Measurements from ENCODE around the gene SHFL.

SHFL gene

DNA sequence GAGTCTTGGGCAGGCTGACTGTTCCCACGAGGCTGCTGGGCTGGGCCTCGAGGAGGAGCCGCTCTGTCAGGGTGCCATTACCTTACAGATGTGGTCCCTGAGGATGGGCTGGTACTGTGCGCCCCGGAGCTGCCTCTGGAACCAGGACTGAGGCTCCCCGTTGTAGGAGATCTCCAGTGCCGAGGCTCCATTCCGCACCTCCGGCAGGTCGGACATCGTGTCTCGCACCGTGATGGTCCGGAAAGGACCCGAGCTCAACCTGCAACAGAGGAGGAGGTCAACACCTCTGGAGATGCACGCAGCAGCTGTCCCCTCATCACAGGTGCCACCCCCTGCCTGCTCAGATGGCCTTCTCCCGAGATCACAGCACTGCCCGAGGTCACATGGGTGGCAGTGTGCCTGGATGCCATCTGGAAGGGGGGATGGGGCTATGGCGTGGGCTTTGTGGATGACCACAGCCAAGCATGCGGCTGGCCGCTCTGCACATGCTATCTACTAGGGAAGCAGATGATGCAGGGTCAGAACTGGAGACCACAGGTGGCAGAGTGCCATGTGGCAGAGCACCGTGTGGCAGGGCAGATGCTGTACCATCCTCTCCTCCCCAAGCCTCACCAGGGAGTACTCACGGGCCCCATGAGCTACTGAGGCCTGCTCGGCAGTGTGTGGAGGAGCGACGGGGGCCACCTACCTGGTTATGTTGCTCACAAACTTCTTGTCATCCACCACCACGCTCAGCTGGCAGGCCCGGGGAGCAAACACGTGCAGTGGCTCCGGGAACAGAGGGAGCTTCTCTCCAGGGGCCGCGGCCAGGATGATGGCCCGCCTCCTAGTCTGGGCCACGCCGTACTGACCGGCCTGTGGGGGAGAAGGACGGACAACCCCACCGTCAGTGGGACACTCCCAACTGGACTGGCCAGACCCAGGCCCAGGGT, 51.9 kb downstream of the SHFL start:
- CTCF ChIA-PET, result interaction anchor here (0.6 kb wide), 1 partner anchor 40 kb away, joined by 3 read pairs; no protein-coding TSS in a partner anchor
- no peak overlapping the region for H3K27ac ChIP-seq (ENCODE audit: extremely low read depth, low read depth, low read length)
- H3K9me3 ChIP-seq (ENCODE audit: control insufficient read depth, insufficient read depth, low read depth, low read length), result no peaks in the 10 kb centered on the region
- no peak overlapping the region for H3K4me3 ChIP-seq (ENCODE audit: low read depth, low read length)
- TF ChIP-seq, protein P1, sequence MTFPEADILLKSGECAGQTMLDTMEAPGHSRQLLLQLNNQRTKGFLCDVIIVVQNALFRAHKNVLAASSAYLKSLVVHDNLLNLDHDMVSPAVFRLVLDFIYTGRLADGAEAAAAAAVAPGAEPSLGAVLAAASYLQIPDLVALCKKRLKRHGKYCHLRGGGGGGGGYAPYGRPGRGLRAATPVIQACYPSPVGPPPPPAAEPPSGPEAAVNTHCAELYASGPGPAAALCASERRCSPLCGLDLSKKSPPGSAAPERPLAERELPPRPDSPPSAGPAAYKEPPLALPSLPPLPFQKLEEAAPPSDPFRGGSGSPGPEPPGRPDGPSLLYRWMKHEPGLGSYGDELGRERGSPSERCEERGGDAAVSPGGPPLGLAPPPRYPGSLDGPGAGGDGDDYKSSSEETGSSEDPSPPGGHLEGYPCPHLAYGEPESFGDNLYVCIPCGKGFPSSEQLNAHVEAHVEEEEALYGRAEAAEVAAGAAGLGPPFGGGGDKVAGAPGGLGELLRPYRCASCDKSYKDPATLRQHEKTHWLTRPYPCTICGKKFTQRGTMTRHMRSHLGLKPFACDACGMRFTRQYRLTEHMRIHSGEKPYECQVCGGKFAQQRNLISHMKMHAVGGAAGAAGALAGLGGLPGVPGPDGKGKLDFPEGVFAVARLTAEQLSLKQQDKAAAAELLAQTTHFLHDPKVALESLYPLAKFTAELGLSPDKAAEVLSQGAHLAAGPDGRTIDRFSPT (tag by site-specific recombination; IDR thresholded peaks at IDR 0.05), result peak; percentile 37; the same call in 1 of the 2 replicates
- TF ChIP-seq ZBTB8A (tag by site-specific recombination; IDR thresholded peaks at IDR 0.05) (no peak), HOXD13 (CRISPR knock-in tag; IDR thresholded peaks at IDR 0.05; ENCODE audit: borderline replicate concordance) (no peak)
- no peaks in the 10 kb centered on the region for H3K4me1 ChIP-seq (ENCODE audit: control insufficient read depth, insufficient read depth, low read length)
- H3K36me3 ChIP-seq (ENCODE audit: control insufficient read depth in 2 of 2, insufficient read depth in 1 of 2, low read length in 2 of 2), result peaks cover 31 to 99% of the 10 kb centered on the region in 2 experiments
- POLR2A ChIA-PET, result interaction anchor here (0.6 kb wide), 1 partner anchor 138 kb away, joined by 3 read pairs; no protein-coding TSS in a partner anchor

DNA sequence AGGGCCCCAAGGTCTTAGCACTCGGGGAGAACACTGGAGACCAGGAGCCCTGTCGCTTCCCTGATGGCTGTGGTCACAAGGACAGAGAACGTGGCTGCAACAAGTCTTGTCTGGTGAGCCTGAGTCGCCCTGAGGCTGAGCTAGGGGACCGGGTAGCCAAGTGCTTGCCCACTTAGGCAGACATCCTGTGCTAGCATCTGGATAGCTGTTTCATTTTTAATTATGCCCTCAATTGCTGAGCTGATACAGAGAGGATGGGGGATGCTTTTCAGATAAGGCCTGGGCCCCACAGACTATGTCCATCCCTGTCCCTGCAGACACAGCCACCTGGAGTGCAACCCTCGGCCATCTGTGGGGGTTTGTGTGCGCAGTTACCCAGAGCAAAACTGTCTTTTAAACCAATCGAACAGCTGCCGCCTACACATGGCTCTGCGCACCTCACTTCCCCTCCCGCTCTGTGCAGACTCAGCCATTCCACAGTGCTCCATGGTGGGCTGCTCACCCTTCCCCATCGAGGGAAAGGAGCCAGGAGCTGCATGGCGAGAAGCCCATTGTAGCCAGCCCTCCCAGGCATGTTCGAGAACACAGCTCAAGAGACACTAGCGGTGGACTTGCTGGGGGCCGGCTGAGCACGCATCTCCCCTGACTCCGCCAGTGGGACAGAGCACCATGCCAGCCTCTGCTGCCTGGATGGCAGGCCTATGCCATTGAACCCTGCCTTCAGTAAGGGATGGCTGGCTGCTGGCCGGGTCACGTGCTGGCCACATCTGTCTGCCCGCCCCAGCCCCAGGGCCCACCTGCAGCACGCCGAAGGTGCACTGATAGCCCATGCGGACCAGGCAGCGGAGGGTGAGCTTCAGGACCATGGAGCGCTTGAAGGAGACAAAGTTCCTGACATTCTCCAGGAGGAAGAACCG, 53.0 kb downstream of the SHFL start:
- TF ChIP-seq ZFP69B (tag by site-specific recombination; IDR thresholded peaks at IDR 0.05) (no peak), KLF8 (tag by site-specific recombination; IDR thresholded peaks at IDR 0.05) (no peak), SCRT1 (tag by site-specific recombination; IDR thresholded peaks at IDR 0.05; ENCODE audit: borderline replicate concordance) (no peak), ZNF571 (tag by site-specific recombination; IDR thresholded peaks at IDR 0.05) (no peak), SCRT2 (tag by site-specific recombination; IDR thresholded peaks at IDR 0.05) (peak; percentile 31; the same call in 1 of the 2 replicates), RBAK (tag by site-specific recombination; IDR thresholded peaks at IDR 0.05) (no peak)
- TF ChIP-seq, protein P2, sequence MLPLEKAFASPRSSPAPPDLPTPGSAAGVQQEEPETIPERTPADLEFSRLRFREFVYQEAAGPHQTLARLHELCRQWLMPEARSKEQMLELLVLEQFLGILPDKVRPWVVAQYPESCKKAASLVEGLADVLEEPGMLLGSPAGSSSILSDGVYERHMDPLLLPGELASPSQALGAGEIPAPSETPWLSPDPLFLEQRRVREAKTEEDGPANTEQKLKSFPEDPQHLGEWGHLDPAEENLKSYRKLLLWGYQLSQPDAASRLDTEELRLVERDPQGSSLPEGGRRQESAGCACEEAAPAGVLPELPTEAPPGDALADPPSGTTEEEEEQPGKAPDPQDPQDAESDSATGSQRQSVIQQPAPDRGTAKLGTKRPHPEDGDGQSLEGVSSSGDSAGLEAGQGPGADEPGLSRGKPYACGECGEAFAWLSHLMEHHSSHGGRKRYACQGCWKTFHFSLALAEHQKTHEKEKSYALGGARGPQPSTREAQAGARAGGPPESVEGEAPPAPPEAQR (tag by site-specific recombination; IDR thresholded peaks at IDR 0.05), result no peak
- H3K9me3 ChIP-seq (ENCODE audit: control insufficient read depth, insufficient read depth, low read depth, low read length), result no peaks in the 10 kb centered on the region
- H3K4me1 ChIP-seq (ENCODE audit: control insufficient read depth, insufficient read depth, low read length), result no peaks in the 10 kb centered on the region
- H3K36me3 ChIP-seq (ENCODE audit: control insufficient read depth in 2 of 2, insufficient read depth in 1 of 2, low read length in 2 of 2), result peaks cover 39 to 99% of the 10 kb centered on the region in 2 experiments
- no peak overlapping the region for H3K27ac ChIP-seq (ENCODE audit: extremely low read depth, low read depth, low read length)
- CTCF ChIA-PET, result interaction anchor here (0.5 to 1.2 kb wide), 2 partner anchors 13 to 111 kb away, joined by 3 to 5 read pairs; no protein-coding TSS in a partner anchor
- H3K4me3 ChIP-seq (ENCODE audit: low read depth, low read length), result no peak overlapping the region
- POLR2A ChIA-PET, result interaction anchor here (0.6 kb wide), 2 partner anchors 139 to 209 kb away, joined by 3 to 5 read pairs; no protein-coding TSS in a partner anchor

DNA sequence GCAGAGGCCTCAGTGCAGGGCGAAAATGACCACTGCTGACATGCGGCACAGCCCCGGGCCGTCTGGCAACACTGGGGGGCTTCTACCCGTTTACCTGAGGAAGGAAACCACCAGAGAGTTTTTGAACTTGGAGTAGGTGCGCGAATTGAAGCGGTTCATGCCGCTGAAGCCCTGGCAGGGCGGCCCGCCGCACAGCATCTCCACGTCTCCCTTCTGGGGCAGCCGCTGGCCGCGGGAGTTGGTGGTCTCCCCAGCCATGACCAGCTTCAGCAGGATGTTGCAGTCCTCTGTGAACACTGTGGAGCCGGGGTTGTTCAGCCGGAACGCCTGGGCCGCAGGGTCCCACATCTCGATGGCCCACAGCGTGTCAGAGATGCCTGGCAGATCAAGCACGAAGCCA, 53.8 kb downstream of the SHFL start:
- Histone ChIP-seq H3K9me3 (ENCODE audit: control insufficient read depth, insufficient read depth, low read depth, low read length) (no peaks in the 10 kb centered on the region), H3K4me1 (ENCODE audit: control insufficient read depth, insufficient read depth, low read length) (no peaks in the 10 kb centered on the region), H3K36me3 (ENCODE audit: control insufficient read depth in 2 of 2, insufficient read depth in 1 of 2, low read length in 2 of 2) (peaks cover 44 to 99% of the 10 kb centered on the region in 2 experiments), H3K27ac (ENCODE audit: extremely low read depth, low read depth, low read length) (no peak overlapping the region), H3K4me3 (ENCODE audit: low read depth, low read length) (no peak overlapping the region)
- POLR2A ChIA-PET, result no interaction called here
- CTCF ChIA-PET, result interaction anchor here (1.2 kb wide), 1 partner anchor 110 kb away, joined by 5 read pairs; no protein-coding TSS in a partner anchor
- TF ChIP-seq, protein P3, sequence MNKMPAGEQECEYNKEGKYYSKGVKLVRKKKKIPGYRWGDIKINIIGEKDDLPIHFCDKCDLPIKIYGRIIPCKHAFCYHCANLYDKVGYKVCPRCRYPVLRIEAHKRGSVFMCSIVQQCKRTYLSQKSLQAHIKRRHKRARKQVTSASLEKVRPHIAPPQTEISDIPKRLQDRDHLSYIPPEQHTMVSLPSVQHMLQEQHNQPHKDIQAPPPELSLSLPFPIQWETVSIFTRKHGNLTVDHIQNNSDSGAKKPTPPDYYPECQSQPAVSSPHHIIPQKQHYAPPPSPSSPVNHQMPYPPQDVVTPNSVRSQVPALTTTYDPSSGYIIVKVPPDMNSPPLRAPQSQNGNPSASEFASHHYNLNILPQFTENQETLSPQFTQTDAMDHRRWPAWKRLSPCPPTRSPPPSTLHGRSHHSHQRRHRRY (tag by site-specific recombination; IDR thresholded peaks at IDR 0.05), result no peak
- TF ChIP-seq SP7 (tag by site-specific recombination; IDR thresholded peaks at IDR 0.05) (no peak), ATF2 (tag by site-specific recombination; IDR thresholded peaks at IDR 0.05; ENCODE audit: low read depth) (no peak), KLF8 (tag by site-specific recombination; IDR thresholded peaks at IDR 0.05) (no peak), ZFP37 (tag by site-specific recombination; IDR thresholded peaks at IDR 0.05) (no peak), ZBTB44 (tag by site-specific recombination; IDR thresholded peaks at IDR 0.05) (no peak), YY2 (tag by site-specific recombination; IDR thresholded peaks at IDR 0.05) (no peak)

Data from HEK293 (cell line).